Nephron (organoid): ENCODE data around the gene NOL12.

ENCODE experiments used
- H3K27ac Mint-ChIP-seq, 3 experiments: 2 replicates each; pipeline ENCODE4 v1.8.0; 2020; ENCODE audit warnings: mixed read lengths in 3 of 3, mild to moderate bottlenecking in 2 of 3, moderate library complexity in 1 of 3
- H3K27me3 Mint-ChIP-seq: 2 replicates; pipeline ENCODE4 v1.8.0; 2021; ENCODE audit warnings: low read depth, mild to moderate bottlenecking, moderate library complexity, mixed read lengths
- H3K36me3 Mint-ChIP-seq: 2 replicates; pipeline ENCODE4 v1.8.0; 2020; ENCODE audit warnings: low read depth, mixed read lengths
- H3K4me1 Mint-ChIP-seq: 2 replicates; pipeline ENCODE4 v1.8.0; 2020; ENCODE audit warnings: mixed read lengths
- H3K4me3 Mint-ChIP-seq, 3 experiments: 2 replicates each; pipeline ENCODE4 v1.8.0; 2020; ENCODE audit warnings: mild to moderate bottlenecking in 3 of 3, mixed read lengths in 3 of 3, moderate library complexity in 2 of 3
- H3K9me3 Mint-ChIP-seq: 2 replicates; pipeline ENCODE4 v1.8.0; 2020; ENCODE audit warnings: mixed read lengths
- CTCF ChIP-seq, 3 experiments: fragments of 200-600 bp; sonication (generic); IDR thresholded peaks; one replicate each; pipeline ENCODE4 v1.5.0; 2021; ENCODE audit warnings: antibody characterized with exemption in 3 of 3; ENCODE audit not compliant: unreplicated experiment in 3 of 3

The NOL12 gene

GRCh38 chr22:37696657-37697537 is 10.8 kb downstream of the NOL12 start, which contains the start of gene TRIOBP:
TRIOBP (plus strand) TSS chr22:37697048; CDS start chr22:37701366, 4,318 bp downstream.
- Mint-ChIP-seq H3K4me1 (peaks cover 16% of the 10 kb centered on the region), H3K27ac (peak within 1 kb of the TSS; percentile 57 to 89 (median 66))

GRCh38 chr22:37697538-37697835 is 11.3 kb downstream of the NOL12 start:
- Mint-ChIP-seq H3K27ac (no peak overlapping the region), H3K27me3 (peaks cover 3% of the 10 kb centered on the region), H3K4me1 (peaks cover 16% of the 10 kb centered on the region), H3K4me3 (no peak overlapping the region), H3K36me3 (peaks cover 9% of the 10 kb centered on the region), H3K9me3 (no peaks in the 10 kb centered on the region)
- no peak for TF ChIP-seq CTCF (IDR thresholded peaks at IDR 0.05; ENCODE audit: unreplicated experiment in 3 of 3)

More at GRCh38 chr22:37696657-37697537, 10.8 kb downstream of the NOL12 start, which contains the start of gene TRIOBP:
- peaks cover 3% of the 10 kb centered on the region for H3K27me3 Mint-ChIP-seq
- no peaks in the 10 kb centered on the region for H3K9me3 Mint-ChIP-seq
- H3K36me3 Mint-ChIP-seq, result peaks cover 12% of the 10 kb centered on the region
- TF ChIP-seq CTCF (IDR thresholded peaks at IDR 0.05; ENCODE audit: unreplicated experiment in 3 of 3), result peak; percentile 47 to 59 (median 51)
- H3K4me3 Mint-ChIP-seq, result peak within 1 kb of the TSS; percentile 76 to 83 (median 79)

DNA sequence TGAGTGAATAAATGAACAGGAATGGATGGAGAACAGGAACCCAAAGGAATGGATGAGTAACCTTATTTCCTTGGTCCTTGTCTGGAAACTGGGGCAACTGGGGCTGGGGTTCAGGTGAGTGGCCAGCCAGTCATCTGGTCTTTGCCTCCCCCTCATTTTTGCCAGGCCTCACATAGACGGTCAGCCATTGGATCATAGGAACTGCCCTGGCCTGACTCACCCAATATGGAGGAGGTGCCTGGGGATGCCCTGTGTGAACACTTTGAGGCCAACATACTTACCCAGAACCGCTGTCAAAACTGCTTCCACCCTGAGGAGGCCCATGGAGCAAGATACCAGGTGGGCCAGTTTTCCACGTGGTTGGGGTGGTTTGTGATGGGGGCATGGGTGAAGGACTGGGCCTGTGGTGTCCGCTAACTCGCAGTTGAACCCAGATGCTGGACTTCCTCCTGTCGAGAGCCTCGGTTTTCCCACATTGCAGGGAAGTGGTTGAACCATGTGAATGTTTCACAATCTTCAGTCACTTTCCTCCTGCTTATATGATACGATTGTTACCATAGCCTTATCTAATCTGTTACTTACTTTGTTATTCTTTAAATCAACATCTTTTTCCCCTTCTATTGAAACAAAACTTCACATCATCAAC is 15.1 kb downstream of the NOL12 start:
- H3K36me3 Mint-ChIP-seq, result peaks cover 18% of the 10 kb centered on the region
- no peak overlapping the region for H3K4me3 Mint-ChIP-seq
- no peaks in the 10 kb centered on the region for H3K9me3 Mint-ChIP-seq
- H3K27me3 Mint-ChIP-seq, result no peaks in the 10 kb centered on the region
- peaks cover 10% of the 10 kb centered on the region for H3K4me1 Mint-ChIP-seq
- no peak for TF ChIP-seq CTCF (IDR thresholded peaks at IDR 0.05; ENCODE audit: unreplicated experiment in 3 of 3)
- no peak overlapping the region for H3K27ac Mint-ChIP-seq

DNA sequence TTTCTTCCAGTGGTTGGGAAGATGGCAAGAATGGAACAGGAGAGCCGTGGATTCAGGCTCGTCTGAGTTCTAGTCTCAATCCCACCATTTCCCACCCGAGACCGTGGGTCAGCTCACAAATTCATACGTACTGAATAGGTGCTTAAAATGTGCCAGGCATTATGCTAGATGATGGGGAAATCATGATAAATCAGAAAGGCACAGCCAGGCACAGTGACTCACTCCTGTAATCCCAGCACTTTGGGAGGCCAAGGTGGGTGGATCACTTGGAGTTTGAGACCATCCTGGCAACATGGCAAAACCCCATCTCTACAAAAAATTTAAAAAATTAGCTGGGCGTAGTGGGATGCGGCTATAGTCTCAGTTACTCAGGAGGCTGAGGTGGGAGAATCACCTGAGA is 17.8 kb downstream of the NOL12 start:
- Mint-ChIP-seq H3K27me3 (no peaks in the 10 kb centered on the region), H3K4me1 (no peaks in the 10 kb centered on the region), H3K27ac (no peak overlapping the region), H3K4me3 (no peak overlapping the region), H3K9me3 (no peaks in the 10 kb centered on the region), H3K36me3 (peaks cover 19% of the 10 kb centered on the region)
- TF ChIP-seq CTCF (IDR thresholded peaks at IDR 0.05; ENCODE audit: unreplicated experiment in 3 of 3), result no peak

DNA sequence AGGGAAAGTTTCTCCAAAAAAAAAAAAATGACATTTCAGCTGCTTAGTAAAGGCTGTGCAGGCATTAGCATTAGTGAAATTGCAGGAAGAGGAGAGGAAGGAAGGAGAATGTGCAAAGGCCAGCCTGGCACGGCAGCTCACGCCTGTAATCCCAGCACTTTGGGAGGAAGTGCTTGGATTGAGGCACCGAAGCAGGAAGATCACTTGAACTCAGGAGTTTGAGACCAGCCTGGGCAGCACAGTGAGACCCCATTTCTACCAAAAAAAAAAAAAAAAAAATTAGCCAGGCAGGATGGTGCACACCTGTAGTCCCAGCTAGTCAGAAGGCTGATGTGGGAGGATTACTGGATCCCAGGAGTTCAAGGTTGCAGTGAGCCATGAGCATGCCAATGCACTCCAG is 18.5 kb downstream of the NOL12 start:
- Mint-ChIP-seq H3K27ac (no peak overlapping the region), H3K36me3 (peaks cover 20% of the 10 kb centered on the region), H3K9me3 (no peaks in the 10 kb centered on the region), H3K27me3 (no peaks in the 10 kb centered on the region), H3K4me3 (no peak overlapping the region), H3K4me1 (no peaks in the 10 kb centered on the region)
- no peak for TF ChIP-seq CTCF (IDR thresholded peaks at IDR 0.05; ENCODE audit: unreplicated experiment in 3 of 3)
